ENCODE measurements around the gene RERE.

The RERE gene

DNA sequence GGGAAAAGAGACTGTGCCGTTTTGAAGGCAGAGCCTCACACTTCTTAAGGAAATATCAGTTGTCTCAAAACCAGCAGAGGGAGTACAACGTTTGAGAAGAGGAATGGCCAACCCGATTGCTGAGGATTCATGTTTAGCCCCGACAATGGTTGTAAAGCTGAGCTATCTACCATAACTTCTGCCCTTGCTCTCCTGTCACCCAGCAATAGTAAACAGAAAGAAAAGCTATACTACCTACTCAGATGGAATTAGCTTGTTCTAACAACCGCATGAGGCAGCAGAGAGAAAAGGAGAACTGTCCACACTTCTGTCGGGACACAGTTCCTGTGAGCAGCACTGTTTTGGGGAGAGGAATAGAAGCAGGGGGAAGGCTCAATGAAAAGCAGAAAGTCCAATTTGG is 408.3 kb downstream of the RERE start:
- Histone ChIP-seq H3K27me3 (no peaks in the 10 kb centered on the region), H3K27ac (no peak overlapping the region), H4K20me1 (peaks cover 100% of the 10 kb centered on the region), H3K4me2 (peak overlapping the region; percentile 39), H3K9me3 (no peaks in the 10 kb centered on the region), H3K36me3 (peaks cover 51% of the 10 kb centered on the region), H3K4me1 (peaks cover 52% of the 10 kb centered on the region), H3K4me3 (no peak overlapping the region), H3K9ac (no peak overlapping the region)
- no peak for TF ChIP-seq Cebpa-rat (IDR thresholded peaks at IDR 0.05)

DNA sequence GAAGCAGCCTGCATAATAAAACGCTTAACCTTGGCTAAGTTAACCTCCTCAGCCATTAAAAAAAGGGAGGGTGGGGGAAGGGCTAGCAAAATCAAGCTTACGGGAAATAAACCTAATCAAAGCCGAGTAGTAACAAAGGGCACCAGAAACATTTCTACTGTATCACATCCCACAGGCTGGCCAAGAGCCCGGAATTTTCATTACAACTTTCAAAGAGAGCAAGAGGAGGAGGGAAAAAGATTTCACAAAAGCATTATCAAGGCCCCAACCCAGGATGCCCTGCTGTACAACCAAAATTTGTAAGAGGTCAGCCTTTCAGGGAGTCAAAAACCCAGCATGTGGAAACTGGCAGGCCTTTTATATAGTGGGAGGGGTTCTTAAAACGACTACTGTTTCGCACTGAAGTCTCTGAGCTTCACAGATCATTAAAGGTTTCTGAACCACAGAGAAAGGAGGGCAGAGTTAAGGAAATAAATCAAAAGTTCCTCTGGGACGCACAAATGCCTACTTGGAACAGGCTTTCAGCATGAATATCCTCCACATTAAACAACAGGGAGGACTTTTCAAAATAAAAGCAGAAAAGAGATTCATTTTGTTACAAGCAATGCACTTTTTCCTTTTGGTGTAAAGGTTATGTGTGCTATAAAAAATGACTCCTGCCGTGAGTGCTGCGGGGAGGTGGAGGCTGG is 409.1 kb downstream of the RERE start:
- H3K27me3 ChIP-seq: no peaks in the 10 kb centered on the region
- no peak overlapping the region for H3K9ac ChIP-seq
- 0 out of 2 replicates have a peak overlapping the region, but pooled peaks have one; percentile 39 for H3K4me2 ChIP-seq
- H3K4me1 ChIP-seq: peaks cover 47% of the 10 kb centered on the region
- no peak overlapping the region for H3K4me3 ChIP-seq
- TF ChIP-seq Cebpa-rat (IDR thresholded peaks at IDR 0.05): no peak
- H3K27ac ChIP-seq: no peak overlapping the region
- H4K20me1 ChIP-seq: peaks cover 100% of the 10 kb centered on the region
- peaks cover 43% of the 10 kb centered on the region for H3K36me3 ChIP-seq
- no peaks in the 10 kb centered on the region for H3K9me3 ChIP-seq

DNA sequence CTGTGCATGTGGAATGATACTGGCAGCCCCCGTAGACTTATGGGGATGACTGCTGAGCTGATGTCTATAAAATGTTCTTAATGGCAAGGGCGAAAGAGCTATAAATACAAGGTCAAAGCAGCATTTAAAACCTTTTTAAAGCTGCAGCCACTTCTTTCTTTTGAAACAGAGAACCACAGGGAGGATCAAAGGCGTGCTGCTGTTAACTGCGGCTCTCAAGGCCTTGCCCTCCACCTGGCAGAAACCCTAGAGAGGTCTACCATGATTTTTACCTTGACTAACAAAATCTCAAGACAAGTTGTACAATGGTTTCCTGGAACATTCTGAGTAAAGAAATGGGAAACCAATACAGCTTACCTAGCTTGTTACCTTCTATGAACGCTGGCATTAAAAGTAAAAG is 409.8 kb downstream of the RERE start:
- H3K4me1 ChIP-seq: peaks cover 40% of the 10 kb centered on the region
- no peak overlapping the region for H3K27ac ChIP-seq
- H3K4me3 ChIP-seq: no peak overlapping the region
- peaks cover 98% of the 10 kb centered on the region for H4K20me1 ChIP-seq
- no peaks in the 10 kb centered on the region for H3K27me3 ChIP-seq
- no peaks in the 10 kb centered on the region for H3K9me3 ChIP-seq
- peaks cover 42% of the 10 kb centered on the region for H3K36me3 ChIP-seq
- no peak for TF ChIP-seq Cebpa-rat (IDR thresholded peaks at IDR 0.05)
- H3K9ac ChIP-seq: no peak overlapping the region
- H3K4me2 ChIP-seq: no peak overlapping the region

DNA sequence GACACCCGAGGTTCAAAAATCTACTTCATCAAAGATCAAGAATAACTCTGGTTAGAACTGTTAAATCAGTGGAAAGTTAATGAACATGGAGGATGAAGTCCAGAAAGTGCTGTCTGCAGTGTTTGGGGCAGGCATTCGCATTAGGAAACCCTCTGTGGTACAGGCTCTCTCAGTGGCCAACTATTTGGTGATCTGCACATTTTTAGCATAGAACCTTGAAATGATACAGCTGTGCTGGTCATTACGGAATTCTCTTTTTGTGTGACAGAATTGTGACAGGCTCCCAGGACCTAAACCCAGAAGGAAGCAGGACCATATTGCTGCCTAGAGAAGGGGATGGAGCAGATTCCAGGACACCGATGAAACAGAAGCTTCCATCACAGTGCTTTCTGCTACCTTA is 410.5 kb downstream of the RERE start:
- TF ChIP-seq Cebpa-rat (IDR thresholded peaks at IDR 0.05): no peak
- Histone ChIP-seq H3K27me3 (no peaks in the 10 kb centered on the region), H3K4me1 (peaks cover 34% of the 10 kb centered on the region), H3K4me3 (no peak overlapping the region), H3K9ac (no peak overlapping the region), H4K20me1 (peaks cover 98% of the 10 kb centered on the region), H3K4me2 (no peak overlapping the region), H3K9me3 (no peaks in the 10 kb centered on the region), H3K36me3 (peaks cover 49% of the 10 kb centered on the region), H3K27ac (no peak overlapping the region)

DNA sequence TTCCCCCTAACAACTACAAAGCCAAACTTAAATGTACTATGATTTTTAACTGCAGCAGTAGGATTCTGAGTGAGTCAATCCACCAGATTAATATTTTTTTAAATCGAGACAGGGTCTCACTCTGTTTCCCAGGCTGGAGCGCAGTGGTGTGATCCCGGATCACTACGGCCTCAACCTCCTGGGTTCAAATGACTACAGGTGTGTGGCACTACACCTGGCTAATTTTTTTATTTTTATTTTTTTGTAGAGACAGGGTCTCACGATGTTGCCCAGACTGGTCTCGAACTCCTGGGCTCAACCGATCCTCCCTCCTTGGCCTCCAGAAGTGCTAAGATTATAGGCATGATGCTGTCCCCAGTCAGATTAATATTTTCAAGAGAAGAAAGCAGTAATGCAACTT is 411.4 kb downstream of the RERE start:
- Histone ChIP-seq H4K20me1 (peaks cover 96% of the 10 kb centered on the region), H3K9me3 (no peaks in the 10 kb centered on the region), H3K36me3 (peaks cover 58% of the 10 kb centered on the region), H3K27me3 (no peaks in the 10 kb centered on the region), H3K4me3 (no peak overlapping the region), H3K4me1 (peaks cover 24% of the 10 kb centered on the region), H3K27ac (no peak overlapping the region), H3K4me2 (no peak overlapping the region), H3K9ac (no peak overlapping the region)
- no peak for TF ChIP-seq Cebpa-rat (IDR thresholded peaks at IDR 0.05)

DNA sequence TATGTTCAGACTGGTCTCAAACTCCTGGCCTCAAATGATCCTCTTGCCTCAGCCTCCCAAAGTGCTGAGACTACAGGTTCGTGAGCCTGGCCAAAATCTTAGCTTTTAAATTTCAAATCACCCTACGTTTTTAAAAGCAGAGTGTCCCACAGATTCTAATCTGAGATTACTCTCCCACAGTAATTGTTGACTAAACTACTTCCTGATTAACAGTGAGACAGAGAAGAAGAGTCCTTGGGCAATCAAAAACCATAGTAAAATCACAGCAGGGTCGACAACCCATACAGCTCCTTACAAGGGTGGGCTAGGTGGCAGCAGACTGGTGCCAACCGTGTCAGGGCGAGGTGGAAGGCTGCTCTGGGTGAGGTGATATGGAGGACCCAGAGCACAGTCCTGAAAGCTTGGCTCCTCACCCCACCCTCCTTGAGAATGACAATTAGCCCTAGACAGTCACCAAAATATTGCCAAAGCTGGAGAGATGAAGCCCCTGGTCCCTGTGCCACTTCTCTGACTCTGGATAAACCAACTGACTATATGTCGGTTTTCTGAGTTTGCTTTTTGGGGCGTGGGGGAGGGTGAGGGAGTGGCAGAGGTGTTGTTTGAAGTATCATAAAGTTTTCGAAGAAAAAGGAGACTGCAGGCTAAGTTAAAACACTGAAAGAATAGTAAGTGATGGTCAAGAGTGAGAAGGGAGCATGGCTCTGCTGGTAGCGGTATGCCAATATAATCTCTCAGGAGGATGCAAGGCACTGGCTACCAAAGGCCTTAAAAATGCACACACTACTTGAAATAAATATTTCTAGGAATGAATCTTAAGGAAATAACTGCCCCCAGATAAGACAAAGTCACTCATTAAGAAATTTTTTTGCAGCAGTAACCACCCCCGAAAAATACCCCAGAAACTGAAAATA is 412.7 kb downstream of the RERE start:
- H3K4me1 ChIP-seq: peaks cover 12% of the 10 kb centered on the region
- no peak overlapping the region for H3K4me3 ChIP-seq
- H3K9ac ChIP-seq: no peak overlapping the region
- H3K36me3 ChIP-seq: peaks cover 64% of the 10 kb centered on the region
- no peak overlapping the region for H3K27ac ChIP-seq
- H3K9me3 ChIP-seq: peaks cover 6% of the 10 kb centered on the region; the same call in 1 of the 2 replicates
- TF ChIP-seq Cebpa-rat (IDR thresholded peaks at IDR 0.05): no peak
- no peaks in the 10 kb centered on the region for H3K27me3 ChIP-seq
- H3K4me2 ChIP-seq: no peak overlapping the region
- H4K20me1 ChIP-seq: peaks cover 89% of the 10 kb centered on the region

DNA sequence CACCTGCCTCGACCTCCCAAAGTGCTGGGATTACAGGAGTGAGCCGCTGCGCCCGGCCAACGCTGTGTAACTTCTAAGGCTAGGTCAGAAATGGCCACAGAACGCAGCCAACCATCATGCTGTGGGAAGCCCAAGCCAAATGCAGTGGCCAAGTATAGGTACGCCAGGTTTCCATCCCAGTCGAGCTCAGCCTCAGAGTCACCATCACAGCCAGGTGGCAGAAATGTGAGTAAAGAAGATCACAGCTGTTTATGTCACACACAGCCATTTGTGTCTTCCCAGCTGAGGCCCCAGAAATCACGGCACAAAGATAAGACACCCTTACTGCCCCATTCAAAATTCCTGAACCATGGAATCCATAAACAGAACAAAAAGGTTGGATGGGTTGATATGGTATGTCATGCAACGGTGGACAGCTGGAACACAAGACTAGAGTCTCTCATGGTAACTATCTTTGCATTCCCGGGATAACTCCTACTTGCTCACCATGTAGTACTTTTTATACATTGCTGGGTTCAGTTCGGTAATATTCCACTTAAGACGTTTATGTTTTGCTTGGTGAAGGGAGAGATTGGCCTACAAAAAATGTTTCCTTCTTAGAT is 415.2 kb downstream of the RERE start:
- Histone ChIP-seq H3K4me3 (no peak overlapping the region), H3K9ac (no peak overlapping the region), H3K4me2 (no peak overlapping the region), H3K4me1 (peaks cover 17% of the 10 kb centered on the region), H3K27ac (no peak overlapping the region), H3K36me3 (peaks cover 52% of the 10 kb centered on the region), H4K20me1 (peaks cover 81% of the 10 kb centered on the region), H3K27me3 (no peaks in the 10 kb centered on the region), H3K9me3 (peaks cover 6% of the 10 kb centered on the region; the same call in 1 of the 2 replicates)
- no peak for TF ChIP-seq Cebpa-rat (IDR thresholded peaks at IDR 0.05)

DNA sequence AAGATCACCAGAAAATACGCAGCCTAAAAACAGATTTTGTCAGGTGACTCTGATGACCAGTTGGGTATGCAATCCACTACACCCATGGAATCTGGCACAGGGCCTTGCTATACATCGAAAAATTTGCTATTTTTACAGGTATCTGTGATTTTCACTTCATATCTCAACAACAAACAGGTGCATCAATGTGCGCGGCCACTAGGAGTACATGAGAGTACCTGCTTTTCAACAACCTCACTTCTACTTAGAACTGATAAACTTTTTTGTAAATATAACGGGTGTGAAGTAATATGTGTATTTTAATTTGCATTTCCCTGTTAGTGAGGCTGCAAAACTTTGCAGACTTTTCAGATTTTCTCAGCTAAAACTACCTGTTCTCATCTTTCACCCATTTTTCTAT is 418.8 kb downstream of the RERE start:
- peaks cover 29% of the 10 kb centered on the region for H3K36me3 ChIP-seq
- H3K4me1 ChIP-seq: peaks cover 52% of the 10 kb centered on the region

DNA sequence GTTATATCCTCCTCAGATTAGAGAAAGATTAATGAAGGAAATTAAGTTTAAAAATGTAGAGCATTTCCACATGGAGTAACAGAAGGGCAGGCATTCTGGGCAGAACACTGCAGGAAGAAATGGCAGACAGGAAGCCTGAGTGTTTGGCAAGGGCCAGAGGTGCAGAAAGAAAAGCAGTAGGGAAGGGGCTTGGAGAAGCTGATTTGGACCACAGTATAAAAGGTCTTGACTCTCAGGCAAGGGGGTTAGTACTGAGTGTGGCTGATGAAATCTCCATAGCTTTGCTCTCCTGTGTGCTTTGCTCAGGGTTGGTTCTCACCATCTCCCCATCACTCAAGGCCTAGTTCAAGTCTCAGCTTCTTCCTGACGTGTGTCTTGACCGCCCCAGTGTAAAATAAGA is 419.4 kb downstream of the RERE start:
- Histone ChIP-seq H3K4me2 (peak overlapping the region; percentile 89), H3K27me3 (no peaks in the 10 kb centered on the region), H4K20me1 (peaks cover 84% of the 10 kb centered on the region), H3K27ac (no peak overlapping the region), H3K9ac (no peak overlapping the region), H3K36me3 (peaks cover 33% of the 10 kb centered on the region), H3K4me3 (no peak overlapping the region), H3K9me3 (peaks cover 6% of the 10 kb centered on the region; the same call in 1 of the 2 replicates), H3K4me1 (peaks cover 56% of the 10 kb centered on the region)
- TF ChIP-seq Cebpa-rat (IDR thresholded peaks at IDR 0.05): no peak

More for the DNA sequence above, 418.8 kb downstream of the RERE start:
- Histone ChIP-seq H4K20me1 (peaks cover 81% of the 10 kb centered on the region), H3K27ac (no peak overlapping the region), H3K27me3 (no peaks in the 10 kb centered on the region), H3K4me3 (no peak overlapping the region), H3K4me2 (peak overlapping the region; percentile 89), H3K9me3 (peaks cover 6% of the 10 kb centered on the region; the same call in 1 of the 2 replicates), H3K9ac (no peak overlapping the region)
- TF ChIP-seq Cebpa-rat (IDR thresholded peaks at IDR 0.05): no peak
